ENCODE results near the gene CFAP74. TPM values are rescaled to one million over a fixed set of nuclear protein-coding genes. Genes with fewer than 3 reads are reported as not detected.
A peak's percentile ranks its signal among the peaks of the same experiment; 100 is the strongest.

The CFAP74 gene
- total RNA-seq, 2 donors from 2014 or later: not detected

- Histone ChIP-seq H3K27ac (no peak overlapping the region), H3K4me1 (no peaks in the 10 kb centered on the region), H3K27me3 (peaks cover 5 to 6% of the 10 kb centered on the region in 2 donors), H3K9me3 (no peaks in the 10 kb centered on the region), H3K4me3 (no peak overlapping the region), H3K36me3 (no peaks in the 10 kb centered on the region)
- no peak for DNase-seq (ENCODE audit: low spot score)
- TF ChIP-seq CTCF (IDR thresholded peaks at IDR 0.05): no peak
Measured at GRCh38 chr1:2000432-2000831, 3.2 kb downstream of the CFAP74 start.

- no peak overlapping the region for H3K27ac ChIP-seq
- no peaks in the 10 kb centered on the region for H3K27me3 ChIP-seq
- H3K36me3 ChIP-seq: no peaks in the 10 kb centered on the region
- no peak for DNase-seq (ENCODE audit: low spot score)
- no peaks in the 10 kb centered on the region for H3K9me3 ChIP-seq
- no peak overlapping the region for H3K4me3 ChIP-seq
- H3K4me1 ChIP-seq: no peaks in the 10 kb centered on the region
- TF ChIP-seq CTCF (IDR thresholded peaks at IDR 0.05): no peak
Measured at GRCh38 chr1:1997576-1997975, 6.0 kb downstream of the CFAP74 start.

GRCh38 chr1:1996207-1996651, 7.4 kb downstream of the CFAP74 start:
- H3K9me3 ChIP-seq: no peaks in the 10 kb centered on the region
- no peak for DNase-seq (ENCODE audit: low spot score)
- H3K36me3 ChIP-seq: no peaks in the 10 kb centered on the region
- H3K4me1 ChIP-seq: no peaks in the 10 kb centered on the region
- H3K27me3 ChIP-seq: no peaks in the 10 kb centered on the region
- no peak overlapping the region for H3K4me3 ChIP-seq
- no peak for TF ChIP-seq CTCF (IDR thresholded peaks at IDR 0.05)
- H3K27ac ChIP-seq: no peak overlapping the region

DNA sequence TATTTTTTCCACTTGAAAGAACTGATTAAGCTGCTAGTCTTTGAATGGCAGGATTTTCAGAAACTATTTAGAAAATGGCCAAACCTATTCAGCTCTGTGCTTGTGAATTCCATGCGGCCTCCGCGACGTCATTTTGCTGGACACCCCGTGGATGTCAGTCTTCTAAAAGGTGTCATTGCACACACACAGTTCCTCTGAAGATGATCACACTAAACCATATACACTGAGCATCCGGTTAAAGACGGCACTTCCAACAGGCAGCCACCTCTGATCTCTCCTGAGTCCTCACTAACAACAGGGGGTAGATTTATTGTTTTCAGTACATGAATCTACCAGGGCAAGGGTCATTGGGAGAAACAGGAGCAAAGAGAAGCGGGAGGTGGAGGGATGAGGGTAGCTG, 9.1 kb downstream of the CFAP74 start:
- Histone ChIP-seq H3K36me3 (no peaks in the 10 kb centered on the region), H3K27ac (no peak overlapping the region), H3K27me3 (no peaks in the 10 kb centered on the region), H3K4me1 (no peaks in the 10 kb centered on the region), H3K4me3 (no peak overlapping the region), H3K9me3 (no peaks in the 10 kb centered on the region)
- no peak for DNase-seq (ENCODE audit: low spot score)
- no peak for TF ChIP-seq CTCF (IDR thresholded peaks at IDR 0.05)

DNA sequence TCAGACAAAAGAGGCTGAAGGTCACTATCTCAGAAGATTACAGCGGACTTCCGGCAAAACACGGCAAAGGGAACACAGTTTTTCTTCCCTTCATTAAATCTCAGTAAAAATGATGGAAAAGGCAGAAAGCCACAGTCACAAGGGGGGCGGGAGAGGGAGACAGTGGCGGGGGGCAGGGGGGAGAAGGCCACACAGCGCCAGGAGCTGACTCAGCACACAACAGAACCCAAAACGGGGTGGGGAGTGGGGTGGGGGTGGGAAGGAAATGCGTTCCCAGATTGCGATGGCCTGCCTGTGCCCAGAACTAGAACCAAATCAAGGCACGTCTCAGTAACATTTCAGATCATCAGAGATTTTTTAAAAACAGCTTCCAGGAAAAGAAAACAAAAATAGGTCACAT, 13.4 kb downstream of the CFAP74 start:
- Histone ChIP-seq H3K4me3 (no peak overlapping the region), H3K36me3 (no peaks in the 10 kb centered on the region), H3K27me3 (no peaks in the 10 kb centered on the region), H3K4me1 (no peaks in the 10 kb centered on the region), H3K9me3 (no peaks in the 10 kb centered on the region), H3K27ac (peak overlapping the region; percentile 59 to 64)
- no peak for DNase-seq (ENCODE audit: low spot score)
- TF ChIP-seq CTCF (IDR thresholded peaks at IDR 0.05): no peak

DNA sequence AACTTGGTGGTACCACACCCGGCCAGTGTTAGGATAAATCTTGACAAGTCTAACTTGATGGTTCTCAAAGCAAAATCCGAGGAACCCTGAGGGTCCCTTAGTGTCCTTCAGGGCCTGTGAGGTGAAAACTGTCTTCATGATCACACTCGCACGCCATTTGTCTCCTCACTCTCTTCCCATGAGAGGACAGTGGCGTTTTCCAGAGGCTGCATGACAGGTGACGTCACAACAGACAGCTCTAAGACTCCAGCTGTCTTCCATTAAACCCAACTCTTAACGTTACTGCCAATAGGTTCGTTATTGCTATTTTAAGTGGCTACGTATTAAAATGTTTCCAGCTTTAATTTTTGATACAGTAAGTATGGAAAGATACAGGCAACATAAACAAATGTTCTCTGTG, 13.8 kb downstream of the CFAP74 start:
- H3K4me3 ChIP-seq: no peak overlapping the region
- no peak for DNase-seq (ENCODE audit: low spot score)
- H3K9me3 ChIP-seq: no peaks in the 10 kb centered on the region
- H3K27ac ChIP-seq: peak overlapping the region; percentile 59 to 64
- no peaks in the 10 kb centered on the region for H3K36me3 ChIP-seq
- H3K4me1 ChIP-seq: no peaks in the 10 kb centered on the region
- no peaks in the 10 kb centered on the region for H3K27me3 ChIP-seq
- TF ChIP-seq CTCF (IDR thresholded peaks at IDR 0.05): no peak

Data from right atrium auricular region (tissue), 2 donors.